BLaER1 (cell line): ENCODE data around the gene FBXO11.

ENCODE experiments used
- H3K27ac ChIP-seq: shearing (Covaris generic); formaldehyde crosslinking; 2 replicates; pipeline ENCODE4 v1.8.1; 2022
- H3K27me3 ChIP-seq: shearing (Covaris generic); formaldehyde crosslinking; 2 replicates; pipeline ENCODE4 v1.8.1; 2022
- H3K36me3 ChIP-seq: shearing (Covaris generic); formaldehyde crosslinking; 2 replicates; pipeline ENCODE4 v1.8.1; 2022
- H3K4me1 ChIP-seq: shearing (Covaris generic); formaldehyde crosslinking; 2 replicates; pipeline ENCODE4 v1.8.1; 2022
- H3K4me2 ChIP-seq: shearing (Covaris generic); formaldehyde crosslinking; 2 replicates; pipeline ENCODE4 v1.8.1; 2022
- H3K4me3 ChIP-seq: shearing (Covaris generic); formaldehyde crosslinking; 2 replicates; pipeline ENCODE4 v1.8.1; 2022
- H3K9ac ChIP-seq: shearing (Covaris generic); formaldehyde crosslinking; 2 replicates; pipeline ENCODE4 v1.8.1; 2022
- H3K9me3 ChIP-seq: shearing (Covaris generic); formaldehyde crosslinking; 2 replicates; pipeline ENCODE4 v1.8.1; 2022
- H4K20me1 ChIP-seq: shearing (Covaris generic); formaldehyde crosslinking; 2 replicates; pipeline ENCODE4 v1.8.1; 2022
- Cebpa-rat ChIP-seq: shearing (Covaris generic); IDR thresholded peaks from 2 replicates; pipeline ENCODE4 v1.8.1; 2022

Gene FBXO11

GRCh38 chr2:47815764-47816163 lies 90.5 kb downstream of the FBXO11 start:
- Histone ChIP-seq H3K4me1 (peaks cover 10% of the 10 kb centered on the region), H3K36me3 (peaks cover 71% of the 10 kb centered on the region)
- TF ChIP-seq Cebpa-rat = no peak

DNA sequence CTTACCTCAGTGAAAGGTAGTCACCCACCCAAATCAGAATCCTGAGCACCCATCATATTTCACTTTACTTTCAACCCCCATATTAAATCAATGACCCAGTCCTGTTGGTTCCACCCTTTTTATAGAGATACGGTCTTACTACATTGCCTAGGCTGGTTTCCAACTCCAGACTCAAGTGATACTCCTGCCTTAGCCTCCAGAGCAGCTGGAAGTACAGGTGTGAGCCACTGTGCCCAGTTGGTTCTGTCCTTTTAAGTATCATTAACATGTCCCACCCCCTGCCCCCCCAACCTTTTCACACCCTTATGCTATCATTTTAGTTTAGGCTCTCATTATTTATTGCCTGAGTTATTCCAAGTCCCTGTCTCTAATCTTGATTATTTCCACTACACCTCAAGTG lies 94.6 kb downstream of the FBXO11 start:
- Histone ChIP-seq H3K9me3 (no peaks in the 10 kb centered on the region), H3K4me1 (peaks cover 10% of the 10 kb centered on the region), H3K4me2 (no peak overlapping the region), H3K27me3 (no peaks in the 10 kb centered on the region), H3K4me3 (no peak overlapping the region), H4K20me1 (0 out of 2 replicates have a peak, but pooled peaks cover 9% of the 10 kb centered on the region), H3K27ac (no peak overlapping the region), H3K36me3 (peaks cover 57% of the 10 kb centered on the region), H3K9ac (no peak overlapping the region)
- TF ChIP-seq Cebpa-rat = no peak

More at GRCh38 chr2:47815764-47816163, 90.5 kb downstream of the FBXO11 start:
- no peak overlapping the region for H3K4me3 ChIP-seq
- H3K27ac ChIP-seq = no peak overlapping the region
- H3K4me2 ChIP-seq = no peak overlapping the region
- H3K9ac ChIP-seq = no peak overlapping the region
- no peaks in the 10 kb centered on the region for H3K9me3 ChIP-seq
- H3K27me3 ChIP-seq = no peaks in the 10 kb centered on the region
- no peaks in the 10 kb centered on the region for H4K20me1 ChIP-seq

- Histone ChIP-seq H3K36me3 (peaks cover 60% of the 10 kb centered on the region), H4K20me1 (peaks cover 17% of the 10 kb centered on the region; the same call in 1 of the 2 replicates), H3K27ac (no peak overlapping the region), H3K4me2 (no peak overlapping the region), H3K4me3 (no peak overlapping the region), H3K27me3 (no peaks in the 10 kb centered on the region), H3K9me3 (no peaks in the 10 kb centered on the region), H3K9ac (no peak overlapping the region), H3K4me1 (peaks cover 4% of the 10 kb centered on the region)
- TF ChIP-seq Cebpa-rat = no peak
Measured at GRCh38 chr2:47810850-47811249, 95.4 kb downstream of the FBXO11 start.

DNA sequence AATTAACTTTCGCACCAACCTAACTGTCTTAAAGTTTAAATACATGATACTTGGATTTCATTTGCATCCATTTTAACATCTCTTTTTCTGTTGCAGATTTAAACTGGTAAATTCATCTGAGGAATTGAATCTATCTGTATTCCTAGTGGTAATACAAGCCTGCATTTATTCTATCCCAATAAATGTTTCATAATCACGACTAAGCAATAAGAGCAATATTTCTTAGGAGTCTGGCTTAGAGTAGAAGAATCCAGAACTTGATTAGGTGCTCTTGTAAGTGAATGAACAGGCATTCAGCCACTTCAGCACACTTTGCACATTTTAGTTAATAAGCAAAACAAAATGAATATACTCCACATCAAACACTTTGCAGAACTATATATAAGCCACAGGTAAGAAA lies 96.4 kb downstream of the FBXO11 start:
- H3K36me3 ChIP-seq = peaks cover 60% of the 10 kb centered on the region
- H3K27ac ChIP-seq = no peak overlapping the region
- no peaks in the 10 kb centered on the region for H3K9me3 ChIP-seq

GRCh38 chr2:47808614-47809013 lies 97.7 kb downstream of the FBXO11 start:
- H3K27ac ChIP-seq = no peak overlapping the region
- no peak overlapping the region for H3K4me3 ChIP-seq
- no peaks in the 10 kb centered on the region for H3K4me1 ChIP-seq
- H3K36me3 ChIP-seq = peaks cover 66% of the 10 kb centered on the region
- no peak for TF ChIP-seq Cebpa-rat
- no peak overlapping the region for H3K9ac ChIP-seq
- no peak overlapping the region for H3K4me2 ChIP-seq
- peaks cover 39% of the 10 kb centered on the region for H4K20me1 ChIP-seq
- no peaks in the 10 kb centered on the region for H3K27me3 ChIP-seq
- no peaks in the 10 kb centered on the region for H3K9me3 ChIP-seq

More for the DNA sequence above, 96.4 kb downstream of the FBXO11 start:
- no peak overlapping the region for H3K9ac ChIP-seq
- H3K27me3 ChIP-seq = no peaks in the 10 kb centered on the region
- no peak for TF ChIP-seq Cebpa-rat
- no peaks in the 10 kb centered on the region for H3K4me1 ChIP-seq
- no peak overlapping the region for H3K4me3 ChIP-seq
- H4K20me1 ChIP-seq = peaks cover 26% of the 10 kb centered on the region
- no peak overlapping the region for H3K4me2 ChIP-seq

GRCh38 chr2:47805850-47806249 lies 100.4 kb downstream of the FBXO11 start:
- no peaks in the 10 kb centered on the region for H3K4me1 ChIP-seq
- no peak overlapping the region for H3K4me2 ChIP-seq
- H3K4me3 ChIP-seq = no peak overlapping the region
- H4K20me1 ChIP-seq = peaks cover 67% of the 10 kb centered on the region
- H3K36me3 ChIP-seq = peaks cover 80% of the 10 kb centered on the region
- H3K9me3 ChIP-seq = peaks cover 15% of the 10 kb centered on the region; the same call in 1 of the 2 replicates
- no peak overlapping the region for H3K9ac ChIP-seq
- no peak for TF ChIP-seq Cebpa-rat
- no peaks in the 10 kb centered on the region for H3K27me3 ChIP-seq
- no peak overlapping the region for H3K27ac ChIP-seq

- Histone ChIP-seq H4K20me1 (peaks cover 87% of the 10 kb centered on the region), H3K4me1 (no peaks in the 10 kb centered on the region), H3K4me2 (no peak overlapping the region), H3K36me3 (peaks cover 99% of the 10 kb centered on the region), H3K4me3 (no peak overlapping the region), H3K27me3 (no peaks in the 10 kb centered on the region), H3K9ac (no peak overlapping the region), H3K9me3 (peaks cover 15% of the 10 kb centered on the region; the same call in 1 of the 2 replicates), H3K27ac (no peak overlapping the region)
- TF ChIP-seq Cebpa-rat = no peak
Measured at GRCh38 chr2:47803770-47804169, 102.5 kb downstream of the FBXO11 start.

GRCh38 chr2:47803363-47803762 lies 102.9 kb downstream of the FBXO11 start:
- H3K36me3 ChIP-seq = peaks cover 99% of the 10 kb centered on the region
- no peak overlapping the region for H3K27ac ChIP-seq
- H3K9me3 ChIP-seq = peaks cover 15% of the 10 kb centered on the region; the same call in 1 of the 2 replicates
- H3K4me3 ChIP-seq = no peak overlapping the region
- no peak for TF ChIP-seq Cebpa-rat
- H3K9ac ChIP-seq = no peak overlapping the region
- no peaks in the 10 kb centered on the region for H3K4me1 ChIP-seq
- no peaks in the 10 kb centered on the region for H3K27me3 ChIP-seq
- peaks cover 92% of the 10 kb centered on the region for H4K20me1 ChIP-seq
- H3K4me2 ChIP-seq = no peak overlapping the region

GRCh38 chr2:47801118-47801517 lies 105.2 kb downstream of the FBXO11 start:
- Histone ChIP-seq H3K4me3 (no peak overlapping the region), H3K9ac (no peak overlapping the region), H4K20me1 (peaks cover 99% of the 10 kb centered on the region), H3K36me3 (peaks cover 99% of the 10 kb centered on the region), H3K9me3 (peaks cover 15% of the 10 kb centered on the region; the same call in 1 of the 2 replicates), H3K4me1 (no peaks in the 10 kb centered on the region), H3K27ac (no peak overlapping the region), H3K27me3 (no peaks in the 10 kb centered on the region), H3K4me2 (no peak overlapping the region)
- TF ChIP-seq Cebpa-rat = no peak

DNA sequence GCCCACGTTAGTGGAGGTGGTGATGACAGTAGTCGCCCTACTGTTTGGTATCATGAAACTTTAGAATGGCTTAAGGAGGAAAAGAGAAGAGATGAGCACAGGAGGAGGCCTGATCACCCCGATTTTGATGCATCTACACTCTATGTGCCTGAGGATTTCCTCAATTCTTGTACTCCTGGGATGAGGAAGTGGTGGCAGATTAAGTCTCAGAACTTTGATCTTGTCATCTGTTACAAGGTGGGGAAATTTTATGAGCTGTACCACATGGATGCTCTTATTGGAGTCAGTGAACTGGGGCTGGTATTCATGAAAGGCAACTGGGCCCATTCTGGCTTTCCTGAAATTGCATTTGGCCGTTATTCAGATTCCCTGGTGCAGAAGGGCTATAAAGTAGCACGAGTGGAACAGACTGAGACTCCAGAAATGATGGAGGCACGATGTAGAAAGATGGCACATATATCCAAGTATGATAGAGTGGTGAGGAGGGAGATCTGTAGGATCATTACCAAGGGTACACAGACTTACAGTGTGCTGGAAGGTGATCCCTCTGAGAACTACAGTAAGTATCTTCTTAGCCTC lies 107.2 kb downstream of the FBXO11 start:
- TF ChIP-seq Cebpa-rat = no peak
- H3K4me1 ChIP-seq = no peaks in the 10 kb centered on the region
- H3K4me2 ChIP-seq = no peak overlapping the region
- H3K4me3 ChIP-seq = no peak overlapping the region
- H3K36me3 ChIP-seq = peaks cover 100% of the 10 kb centered on the region
- H3K9ac ChIP-seq = no peak overlapping the region
- H3K27ac ChIP-seq = no peak overlapping the region
- no peaks in the 10 kb centered on the region for H3K27me3 ChIP-seq
- H4K20me1 ChIP-seq = peaks cover 100% of the 10 kb centered on the region
- peaks cover 15% of the 10 kb centered on the region; the same call in 1 of the 2 replicates for H3K9me3 ChIP-seq
